ENCODE results near the gene BFSP2.

- TF ChIP-seq CTCF (conservative IDR thresholded peaks at IDR 0.05 in 1 of 2, IDR thresholded peaks at IDR 0.05 in 1 of 2; ENCODE audit: extremely low read depth in 1 of 2, insufficient read depth in 1 of 2, low read depth in 1 of 2, low read length in 2 of 2) (no peak), EZH2 (IDR thresholded peaks at IDR 0.05; ENCODE audit: borderline replicate concordance, low read length) (no peak)
Observed at GRCh38 chr3:133467780-133468179, 67.9 kb downstream of the BFSP2 start.

All from mammary epithelial cell (primary cell).